ENCODE measurements around the gene SMAD6. TPM values are rescaled to one million over a fixed set of nuclear protein-coding genes. Genes with fewer than 3 reads are reported as not detected.

Gene SMAD6
- total and polyA plus RNA-seq, 9 of the 15 experiments (the other 6 are each of a cell fraction or from before 2014, with no cell fraction given), result 0.10 to 15.5 (median 3.7) TPM

DNA sequence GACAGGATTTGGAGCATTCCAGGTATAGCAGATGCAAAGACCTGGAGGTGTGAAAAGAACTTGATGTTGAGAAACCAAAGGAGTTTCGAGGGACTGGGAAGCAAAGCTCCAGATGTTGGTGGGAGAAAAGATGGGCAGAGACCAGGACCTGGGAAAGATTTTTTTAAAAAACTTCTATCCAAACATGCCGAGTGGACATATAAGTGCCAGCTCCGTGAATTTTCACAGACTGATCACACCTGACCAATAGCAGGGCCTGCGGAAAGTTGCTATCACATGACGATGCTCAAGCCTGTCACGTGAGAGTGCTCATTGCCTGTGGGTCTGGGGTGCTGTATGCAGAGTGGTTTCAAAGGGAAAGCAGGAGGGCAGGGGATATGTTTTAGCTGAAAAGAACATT, 19.9 kb downstream of the SMAD6 start:
- Histone ChIP-seq H3K36me3 (ENCODE audit: control insufficient read depth, insufficient read depth, low read length) (peaks cover 30% of the 10 kb centered on the region; the same call in 2 of the 3 replicates), H4K20me1 (replicated peaks; ENCODE audit: control insufficient read depth, insufficient read depth, low read length) (peaks cover 15% of the 10 kb centered on the region; the same call in 1 of the 2 replicates), H3K4me1 (replicated peaks in 1 of 2; ENCODE audit: control insufficient read depth in 2 of 2, insufficient read depth in 2 of 2, low read length in 2 of 2) (peaks cover 36 to 51% of the 10 kb centered on the region in 2 experiments; a peak in 4 of 5 replicates), H3K79me2 (ENCODE audit: control insufficient read depth, insufficient read depth, low read length) (peaks cover 52% of the 10 kb centered on the region), H3K27me3 (ENCODE audit: control insufficient read depth in 2 of 2, insufficient read depth in 2 of 2, low read length in 2 of 2) (no peaks in the 10 kb centered on the region), H3K27ac (ENCODE audit: extremely low read depth, low read depth, low read length) (no peak overlapping the region), H3K9ac (ENCODE audit: insufficient read depth in 1 of 2, low read depth in 2 of 2, low read length in 2 of 2) (no peak overlapping the region), H2AFZ (ENCODE audit: low read depth, low read length) (no peak overlapping the region), H3K9me3 (replicated peaks; ENCODE audit: control insufficient read depth, insufficient read depth, low read depth, low read length) (no peaks in the 10 kb centered on the region), H3K9me1 (ENCODE audit: control insufficient read depth, insufficient read depth, low read length) (peaks cover 4% of the 10 kb centered on the region), H3K4me3 (no peak overlapping the region), H3K4me2 (ENCODE audit: insufficient read depth, low read length) (no peak overlapping the region)
- ATAC-seq (no peak), DNase-seq (ENCODE audit: extremely low read depth in 1 of 4, low spot score in 3 of 4) (no peak), FAIRE-seq (peak; percentile 11)
- POLR2A ChIA-PET, result interaction anchor here (0.6 to 1.1 kb wide), 4 partner anchors 11 to 1442 kb away, joined by 3 to 4 read pairs (median 3); no protein-coding TSS in a partner anchor
- CTCF ChIA-PET (ENCODE audit: low intra/inter-chr PET ratio), result no interaction called here
- TF ChIP-seq DDX20 (tag; IDR thresholded peaks at IDR 0.05; ENCODE audit: low read depth) (no peak), C11orf30 (IDR thresholded peaks at IDR 0.05; ENCODE audit: low read depth) (peak; percentile 23; the same call in 1 of the 2 replicates), POLR2AphosphoS5 (IDR thresholded peaks at IDR 0.05; ENCODE audit: control insufficient read depth, insufficient read depth, low read depth, low read length) (no peak), RBBP5 (IDR thresholded peaks at IDR 0.05; ENCODE audit: borderline replicate concordance, insufficient read depth, low read length, poor library complexity, severe bottlenecking) (no peak), ZNF316 (IDR thresholded peaks at IDR 0.05) (peak; percentile 53), RAD51 (IDR thresholded peaks at IDR 0.05; ENCODE audit: borderline replicate concordance, low read depth) (peak; percentile 32; the same call in 1 of the 2 replicates), TEAD1 (CRISPR knock-in tag; IDR thresholded peaks at IDR 0.05) (no peak), RUNX1 (IDR thresholded peaks at IDR 0.05; ENCODE audit: low read depth) (no peak), POLR3G (IDR thresholded peaks at IDR 0.05; ENCODE audit: extremely low read depth, insufficient read length, insufficient replicate concordance) (no peak), MAZ (CRISPR knock-in tag; conservative IDR thresholded peaks at IDR 0.05 in 1 of 2, IDR thresholded peaks at IDR 0.05 in 1 of 2) (no peak), SAFB (IDR thresholded peaks at IDR 0.05; ENCODE audit: borderline replicate concordance, low read depth, low read length) (no peak)
- TF ChIP-seq, protein P1, sequence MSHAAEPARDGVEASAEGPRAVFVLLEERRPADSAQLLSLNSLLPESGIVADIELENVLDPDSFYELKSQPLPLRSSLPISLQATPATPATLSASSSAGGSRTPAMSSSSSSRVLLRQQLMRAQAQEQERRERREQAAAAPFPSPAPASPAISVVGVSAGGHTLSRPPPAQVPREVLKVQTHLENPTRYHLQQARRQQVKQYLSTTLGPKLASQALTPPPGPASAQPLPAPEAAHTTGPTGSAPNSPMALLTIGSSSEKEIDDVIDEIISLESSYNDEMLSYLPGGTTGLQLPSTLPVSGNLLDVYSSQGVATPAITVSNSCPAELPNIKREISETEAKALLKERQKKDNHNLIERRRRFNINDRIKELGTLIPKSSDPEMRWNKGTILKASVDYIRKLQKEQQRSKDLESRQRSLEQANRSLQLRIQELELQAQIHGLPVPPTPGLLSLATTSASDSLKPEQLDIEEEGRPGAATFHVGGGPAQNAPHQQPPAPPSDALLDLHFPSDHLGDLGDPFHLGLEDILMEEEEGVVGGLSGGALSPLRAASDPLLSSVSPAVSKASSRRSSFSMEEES (CRISPR knock-in tag; IDR thresholded peaks at IDR 0.05), result no peak
- TF ChIP-seq, protein P2, sequence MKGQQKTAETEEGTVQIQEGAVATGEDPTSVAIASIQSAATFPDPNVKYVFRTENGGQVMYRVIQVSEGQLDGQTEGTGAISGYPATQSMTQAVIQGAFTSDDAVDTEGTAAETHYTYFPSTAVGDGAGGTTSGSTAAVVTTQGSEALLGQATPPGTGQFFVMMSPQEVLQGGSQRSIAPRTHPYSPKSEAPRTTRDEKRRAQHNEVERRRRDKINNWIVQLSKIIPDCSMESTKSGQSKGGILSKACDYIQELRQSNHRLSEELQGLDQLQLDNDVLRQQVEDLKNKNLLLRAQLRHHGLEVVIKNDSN (CRISPR knock-in tag; IDR thresholded peaks at IDR 0.05), result peak; percentile 56; the same call in 1 of the 2 replicates
- 64% methylated on average over 6 of the region's 6 CpGs for WGBS (ENCODE audit: insufficient coverage, low coverage, missing lambda C conversion rate)
- intact Hi-C loops (cut with micrococcal nuclease), result no loop called here
- in situ Hi-C loops (cut with MboI), result no loop called here
- no TSS peak for BruUV-seq (replicated peaks)

Measured in K562 (cell line).